ENCODE data around the gene HLCS. TPM values are rescaled to one million over a fixed set of nuclear protein-coding genes. Genes with fewer than 3 reads are reported as not detected.
A peak's percentile ranks its signal among the peaks of the same experiment; 100 is the strongest.

The HLCS gene
- total and polyA plus RNA-seq, 2 of the 4 experiments (the other 2 are of a cell fraction), result 10.6 to 21.0 TPM

- H2BK5ac ChIP-seq (ENCODE audit: low read depth, low read length, poor library complexity, severe bottlenecking), result peak overlapping the region; percentile 100
- intact Hi-C loops (cut with micrococcal nuclease) (no loop called here), dilution Hi-C loops (cut with HindIII; ENCODE audit: low sequenced_read_pairs, unreplicated experiment) (no loop called here), in situ Hi-C loops (cut with MboI; ENCODE audit: low sequenced_read_pairs) (no loop called here)
- no peak overlapping the region for H2AFZ ChIP-seq (replicated peaks; ENCODE audit: low read length, poor library complexity)
- H2AK5ac ChIP-seq (ENCODE audit: low read depth, low read length), result peak overlapping the region; percentile 100
- peak overlapping the region; percentile 100 for H3K4ac ChIP-seq (ENCODE audit: low read depth, low read length)
- H3K36me3 ChIP-seq (ENCODE audit: control insufficient read depth, insufficient read depth, low read length), result no peaks in the 10 kb centered on the region
- H3K4me2 ChIP-seq (ENCODE audit: low read depth, low read length), result no peak overlapping the region
- H3K4me1 ChIP-seq (ENCODE audit: control insufficient read depth, insufficient read depth, low read length), result peaks cover 16% of the 10 kb centered on the region
- no CpG with 5 or more reads among the region's 16 CpGs for WGBS, 2 experiments (ENCODE audit: extremely low coverage in 2 of 2, insufficient read length in 1 of 2)
- TF ChIP-seq MAFK (IDR thresholded peaks at IDR 0.05; ENCODE audit: low read depth, low read length) (peak; percentile 71), FOS (IDR thresholded peaks at IDR 0.05; ENCODE audit: low read depth, low read length) (peak; percentile 95), USF2 (IDR thresholded peaks at IDR 0.05; ENCODE audit: low read depth, low read length) (no peak), CHD1 (IDR thresholded peaks at IDR 0.05; ENCODE audit: low read depth, low read length) (no peak), CEBPB (IDR thresholded peaks at IDR 0.05; ENCODE audit: low read depth, low read length) (peak; percentile 100), NFE2L2 (IDR thresholded peaks at IDR 0.05; ENCODE audit: low read depth, low read length) (peak; percentile 15; the same call in 1 of the 2 replicates), RCOR1 (IDR thresholded peaks at IDR 0.05; ENCODE audit: insufficient replicate concordance, low read length) (no peak), MAZ (IDR thresholded peaks at IDR 0.05; ENCODE audit: borderline replicate concordance, low read depth, low read length) (no peak), MXI1 (IDR thresholded peaks at IDR 0.05; ENCODE audit: borderline replicate concordance, low read depth, low read length) (no peak), RAD21 (IDR thresholded peaks at IDR 0.05; ENCODE audit: low read length) (no peak), BHLHE40 (IDR thresholded peaks at IDR 0.05; ENCODE audit: low read depth, low read length) (peak; percentile 58; the same call in 1 of the 2 replicates), RFX5 (IDR thresholded peaks at IDR 0.05; ENCODE audit: low read depth, low read length) (no peak), POLR2A (IDR thresholded peaks at IDR 0.05; ENCODE audit: low read depth, low read length) (no peak; the same call in 1 of the 2 replicates), CTCF (conservative IDR thresholded peaks at IDR 0.05; ENCODE audit: low read depth, low read length) (no peak), ELK1 (IDR thresholded peaks at IDR 0.05; ENCODE audit: borderline replicate concordance, low read depth, low read length) (no peak)
- DNase-seq (peak; percentile 99), ATAC-seq (ENCODE audit: low read depth) (peak; percentile 82)
- H4K20me1 ChIP-seq (ENCODE audit: insufficient read depth, low read length), result no peaks in the 10 kb centered on the region
- no TSS peak for BruUV-seq (replicated peaks)
- H2BK15ac ChIP-seq (ENCODE audit: low read depth, low read length), result peak overlapping the region; percentile 100; the same call in 2 of the 3 replicates
- H3K23ac ChIP-seq (ENCODE audit: low read depth, low read length), result peak overlapping the region; percentile 100
- H3K9me3 ChIP-seq (ENCODE audit: control insufficient read depth, insufficient read depth, low read length), result no peaks in the 10 kb centered on the region
- peak overlapping the region; percentile 100 for H3K14ac ChIP-seq (replicated peaks; ENCODE audit: low read depth, low read length)
- peak overlapping the region; percentile 100 for H2BK120ac ChIP-seq (ENCODE audit: low read depth, low read length)
- no peak overlapping the region for H3K4me3 ChIP-seq (ENCODE audit: insufficient read depth, low read depth, low read length)
- peak overlapping the region; percentile 100 for H2BK20ac ChIP-seq (ENCODE audit: low read depth, low read length)
- H3K27me3 ChIP-seq (ENCODE audit: control insufficient read depth, insufficient read depth, low read length), result no peaks in the 10 kb centered on the region
- ChIA-PET CTCF (no interaction called here), POLR2A (ENCODE audit: unreplicated experiment) (no interaction called here)
- peak overlapping the region; percentile 98 for H3K18ac ChIP-seq (ENCODE audit: low read depth, low read length)
- H3K79me1 ChIP-seq (ENCODE audit: low read depth in 1 of 2, low read length in 2 of 2), result peaks cover 9 to 46% of the 10 kb centered on the region in 2 experiments
- H2AK9ac ChIP-seq (replicated peaks; ENCODE audit: low read depth, low read length, poor library complexity), result peak overlapping the region; percentile 84
- no peak overlapping the region for H3K9ac ChIP-seq (ENCODE audit: low read depth, low read length)
- H3K27ac ChIP-seq (ENCODE audit: insufficient read depth, low read length), result peak overlapping the region; percentile 99
- peak overlapping the region; percentile 98; the same call in 1 of the 2 replicates for H3K56ac ChIP-seq (ENCODE audit: extremely low read depth, insufficient read depth, low read length)
- H4K5ac ChIP-seq (ENCODE audit: low read depth, low read length), result peak overlapping the region; percentile 99
- peak overlapping the region; percentile 99 to 100 for H4K8ac ChIP-seq (ENCODE audit: low read depth in 2 of 2, low read length in 2 of 2)
- H4K91ac ChIP-seq (ENCODE audit: insufficient read depth, low read depth, low read length), result peak overlapping the region; percentile 100
- H3K9me1 ChIP-seq (ENCODE audit: insufficient read depth, low read length), result peaks cover 9% of the 10 kb centered on the region
These were observed 56.4 kb downstream of the HLCS start for GRCh38 chr21:36909901-36910561.

Measured in IMR-90 (cell line).